Measurements from ENCODE around the gene TCEA3.

The TCEA3 gene

GRCh38 chr1:23392125-23392855, 32.3 kb downstream of the TCEA3 start:
- TF ChIP-seq CTCF (IDR thresholded peaks at IDR 0.05; ENCODE audit: low read depth, low read length) = no peak
- no peak for DNase-seq (ENCODE audit: extremely low read depth, low read depth)

- DNase-seq (ENCODE audit: extremely low read depth, low read depth) = no peak
- TF ChIP-seq CTCF (IDR thresholded peaks at IDR 0.05; ENCODE audit: low read depth, low read length) = no peak
Measured at GRCh38 chr1:23389837-23390321, 34.7 kb downstream of the TCEA3 start.

- no peak for TF ChIP-seq CTCF (IDR thresholded peaks at IDR 0.05; ENCODE audit: low read depth, low read length)
- DNase-seq (ENCODE audit: extremely low read depth, low read depth) = no peak
Measured at GRCh38 chr1:23387494-23387893, 37.1 kb downstream of the TCEA3 start.

- no peak for TF ChIP-seq CTCF (IDR thresholded peaks at IDR 0.05; ENCODE audit: low read depth, low read length)
- DNase-seq (ENCODE audit: extremely low read depth, low read depth) = no peak
Measured at GRCh38 chr1:23385119-23385621, 39.4 kb downstream of the TCEA3 start.

- DNase-seq (ENCODE audit: extremely low read depth, low read depth) = no peak
- TF ChIP-seq CTCF (IDR thresholded peaks at IDR 0.05; ENCODE audit: low read depth, low read length) = no peak
Measured at GRCh38 chr1:23384312-23385058, 40.1 kb downstream of the TCEA3 start.

GRCh38 chr1:23383577-23384311, 40.8 kb downstream of the TCEA3 start:
- no peak for TF ChIP-seq CTCF (IDR thresholded peaks at IDR 0.05; ENCODE audit: low read depth, low read length)
- no peak for DNase-seq (ENCODE audit: extremely low read depth, low read depth)
